MM.1S (cell line): Measurements from ENCODE around the gene PDLIM5.

Experiments used
- CTCF ChIP-seq: fragments of 300-600 bp; sonication (generic); IDR thresholded peaks from 2 replicates; pipeline ENCODE4 v1.5.1; 2016; ENCODE audit warnings: antibody characterized with exemption, low read length, mixed read lengths
- EZH2 ChIP-seq: fragments of 300-600 bp; sonication (generic); optimal IDR thresholded peaks from 2 replicates; pipeline ENCODE3; 2017; ENCODE audit warnings: low read depth, mild to moderate bottlenecking, antibody characterized with exemption, low read length, mixed read lengths
- EZH2phosphoT487 ChIP-seq: fragments of 300-600 bp; sonication (generic); IDR thresholded peaks from 2 replicates; pipeline ENCODE4 v1.6.1; 2018; ENCODE audit warnings: antibody characterized with exemption, low read length

- TF ChIP-seq EZH2 = no peak
- no peak for TF ChIP-seq CTCF
- TF ChIP-seq EZH2phosphoT487 = no peak
Measured at GRCh38 chr4:94484818-94485217, 33.1 kb downstream of the PDLIM5 start.
